GM18502 (cell line): ENCODE results near the gene ZNF865.

Source experiments
- ATAC-seq: cut with Tn5 transposase; IDR thresholded peaks from one replicate; pipeline ENCODE4 v1.9.1; 2021; ENCODE audit warnings: mild to moderate bottlenecking; ENCODE audit not compliant: unreplicated experiment, poor library complexity

The ZNF865 gene

DNA sequence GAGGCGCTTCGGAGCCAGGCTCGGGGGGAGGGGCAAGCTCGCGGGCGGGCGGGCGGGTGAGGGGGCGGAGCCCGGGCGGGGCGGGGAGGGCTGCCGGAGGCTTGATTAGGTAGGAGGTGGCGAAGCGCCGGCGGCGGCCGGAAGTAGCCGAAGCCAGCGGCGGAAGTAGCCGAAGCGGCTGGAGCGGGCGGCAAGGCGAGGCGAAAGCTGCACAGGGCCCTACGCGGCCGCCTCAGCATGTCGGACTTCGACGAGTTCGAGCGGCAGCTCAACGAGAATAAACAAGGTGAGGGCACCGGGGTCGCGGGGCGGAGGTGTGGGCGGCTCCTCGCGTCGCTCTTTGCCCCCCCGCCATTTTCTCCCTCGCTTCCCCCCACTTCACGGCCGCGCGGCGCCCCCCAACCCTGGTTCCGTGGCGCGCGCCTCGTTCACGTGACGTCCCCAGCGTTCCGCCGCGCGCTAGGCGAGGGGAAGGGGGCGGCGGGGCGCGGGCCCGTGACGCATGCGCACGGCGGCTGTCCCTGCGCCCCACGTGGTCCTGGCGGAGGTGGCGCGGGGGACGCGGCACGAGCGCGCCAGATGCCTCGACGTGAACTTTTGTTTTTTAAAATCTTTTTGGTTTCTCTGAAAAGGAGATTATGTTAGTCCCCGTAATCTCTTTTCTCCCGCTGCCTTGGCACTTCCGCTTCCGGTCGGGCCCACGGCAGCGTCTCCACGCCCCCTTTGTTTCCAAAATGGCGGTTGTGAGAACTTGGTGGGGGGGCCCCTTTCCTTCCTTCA, 49.6 kb downstream of the ZNF865 start, which contains the start of gene U2AF2:
U2AF2 (plus strand) TSS at position 168 of the 780 bp plus-strand sequence; CDS start at position 238, 70 bp downstream.
- peak; percentile 42 for ATAC-seq

- no peak for ATAC-seq
Observed at GRCh38 chr19:55655648-55656040, 50.2 kb downstream of the ZNF865 start.

- ATAC-seq = no peak
Observed at GRCh38 chr19:55656552-55656951, 51.1 kb downstream of the ZNF865 start.

GRCh38 chr19:55656988-55657747, 51.7 kb downstream of the ZNF865 start:
- no peak for ATAC-seq

- no peak for ATAC-seq
Observed at GRCh38 chr19:55658846-55659459, 53.5 kb downstream of the ZNF865 start.

- no peak for ATAC-seq
Observed at GRCh38 chr19:55659822-55660221, 54.4 kb downstream of the ZNF865 start.

DNA sequence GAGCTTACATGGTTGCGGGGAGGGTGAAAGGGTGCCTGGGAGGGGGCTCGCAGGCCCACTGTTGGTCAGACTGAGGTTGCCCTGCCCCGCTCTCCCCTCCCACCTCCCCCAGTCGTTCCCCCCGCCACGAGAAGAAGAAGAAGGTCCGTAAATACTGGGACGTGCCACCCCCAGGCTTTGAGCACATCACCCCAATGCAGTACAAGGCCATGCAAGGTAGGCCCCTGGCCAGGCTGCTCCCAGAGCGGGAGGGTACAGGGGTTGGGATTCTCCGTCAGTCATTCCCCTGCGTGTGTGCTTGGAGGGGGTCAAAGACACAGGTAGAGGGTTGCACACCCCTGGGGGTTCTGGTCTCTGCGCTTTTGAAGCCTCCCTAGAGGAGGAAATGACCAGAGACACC, 55.0 kb downstream of the ZNF865 start:
- ATAC-seq = no peak

DNA sequence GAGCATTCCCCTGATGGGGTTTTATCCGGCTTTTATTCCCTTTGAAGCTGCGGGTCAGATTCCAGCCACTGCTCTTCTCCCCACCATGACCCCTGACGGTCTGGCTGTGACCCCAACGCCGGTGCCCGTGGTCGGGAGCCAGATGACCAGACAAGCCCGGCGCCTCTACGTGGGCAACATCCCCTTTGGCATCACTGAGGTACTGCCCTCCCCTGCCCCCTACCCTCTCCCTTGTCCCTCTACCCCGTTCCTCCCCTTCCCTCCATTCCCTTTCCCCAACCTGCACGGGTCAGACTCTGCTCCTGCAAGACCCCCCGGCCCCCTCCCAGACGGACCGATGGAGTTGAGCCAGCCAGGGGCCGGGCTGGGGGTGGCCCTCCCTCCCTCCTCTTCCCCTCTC, 55.5 kb downstream of the ZNF865 start:
- ATAC-seq = no peak

DNA sequence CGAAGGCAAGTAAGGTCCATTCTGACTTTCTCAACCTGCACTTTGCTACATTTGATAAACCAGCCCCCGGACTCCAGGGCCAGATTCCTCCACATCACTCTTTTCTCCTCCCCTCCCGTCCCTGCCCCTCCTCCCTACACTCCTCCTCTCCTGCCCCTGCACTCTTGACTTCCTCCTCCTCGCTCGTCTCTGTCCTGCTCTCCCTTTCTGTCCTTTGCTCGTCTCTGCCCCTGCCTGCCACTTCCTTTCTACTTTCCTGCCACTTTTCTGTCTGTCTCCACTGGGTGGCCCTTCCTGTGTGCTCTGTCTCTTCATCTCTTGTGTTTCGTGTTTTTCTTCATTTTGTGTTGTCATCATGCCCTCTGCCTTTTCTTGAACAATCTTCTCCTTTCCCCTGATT, 56.4 kb downstream of the ZNF865 start:
- ATAC-seq = no peak

- ATAC-seq = no peak
Observed at GRCh38 chr19:55663846-55664536, 58.5 kb downstream of the ZNF865 start.

- no peak for ATAC-seq
Observed at GRCh38 chr19:55666343-55667005, 61.0 kb downstream of the ZNF865 start.
